Motor neuron (in vitro differentiated cells): ENCODE measurements around the gene SULT1C4. TPM values are rescaled to one million over a fixed set of nuclear protein-coding genes. Genes with fewer than 3 reads are reported as not detected.
A peak's percentile ranks its signal among the peaks of the same experiment; 100 is the strongest.

Experiments used
- ATAC-seq, 8 experiments: fragments of 200-7000 bp; cut with Tn5 transposase; replicated peaks in 6 of 8; 2 replicates each; pipeline ENCODE4 v1.8.0; 2021; ENCODE audit warnings: mild to moderate bottlenecking in 8 of 8, moderate library complexity in 8 of 8
- H3K27ac ChIP-seq, 2 donors: fragments of 250-450 bp; sonication (Bioruptor Pico); 2 replicates each; pipeline ENCODE4 v1.9.0; 2021; ENCODE audit warnings: antibody characterized with exemption in 2 of 2, mild to moderate bottlenecking in 2 of 2, moderate library complexity in 1 of 2
- H3K4me1 ChIP-seq, 2 donors: fragments of 250-450 bp; sonication (Bioruptor Pico); replicated peaks in 1 of 2; 2 replicates each; pipeline ENCODE4 v1.6.1; 2021; ENCODE audit warnings: antibody characterized with exemption in 2 of 2, mild to moderate bottlenecking in 2 of 2, moderate library complexity in 1 of 2
- H3K4me3 ChIP-seq, 5 donors: fragments of 250-450 bp; sonication (Bioruptor Pico); 2 replicates each; pipeline ENCODE4 v1.9.0; 2021; ENCODE audit warnings: antibody characterized with exemption in 5 of 5, mild to moderate bottlenecking in 5 of 5, moderate library complexity in 4 of 5
- WGBS, 10 experiments: fragments of 450-650 bp; shearing (Covaris generic); methylation state at CpG; one replicate each; pipeline ENCODE4 v1.0.0; 2022; 5-methylcytosine and 5-hydroxymethylcytosine counted together
- in situ Hi-C, 9 experiments: fragments of 400-800 bp; cut with MboI; loops; one replicate each; pipeline ENCODE4 v1.15.0; 2021; ENCODE audit warnings: low sequenced_read_pairs in 9 of 9, low pct_unique_long_range_greater_than_20kb in 2 of 9; ENCODE audit not compliant: unreplicated experiment in 9 of 9
- total RNA-seq, 8 experiments: library from RNA; unstranded; fragments of 300-600 nt; gene quantifications; 2 replicates each; pipeline versions ENCODE4 v1.2.3 to v1.2.4, GENCODE V29; 2022

SULT1C4 gene
- total RNA-seq, 8 experiments from 2014 or later = 0.20 to 26.9 (median 2.0) TPM

DNA sequence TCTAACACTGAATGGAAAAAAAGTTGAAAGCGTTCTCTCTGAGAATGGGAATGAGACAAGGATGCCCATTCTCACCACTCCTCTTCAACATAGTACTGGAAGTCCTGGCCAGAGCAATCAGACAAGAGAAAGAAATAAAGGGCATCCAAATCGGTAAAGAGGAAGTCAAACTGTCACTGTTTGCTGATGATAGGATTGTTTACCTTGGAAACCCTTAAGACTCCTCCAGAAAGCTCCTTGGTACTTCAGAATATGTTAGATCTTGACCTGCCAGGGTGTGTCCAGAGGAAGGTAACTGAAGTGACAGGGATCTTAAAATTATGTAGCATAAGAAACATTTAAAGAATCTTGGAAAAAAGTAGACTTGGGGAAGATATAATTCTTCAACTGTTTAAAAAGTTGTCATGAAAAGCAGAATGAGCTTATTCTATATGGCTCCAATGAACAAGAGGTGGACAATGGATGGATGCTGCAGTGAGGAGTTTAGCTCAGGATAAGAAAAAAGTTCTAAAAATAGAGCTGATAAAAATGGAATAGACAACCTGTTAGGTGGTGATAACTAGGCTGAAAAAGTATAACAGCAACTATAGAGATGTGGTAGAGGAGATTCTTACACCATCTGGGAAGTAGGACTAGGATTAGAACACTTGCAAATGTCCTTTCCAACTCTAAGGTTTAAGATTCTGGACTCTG lies 16.8 kb upstream of the SULT1C4 start:
- Histone ChIP-seq H3K4me3 (no peak overlapping the region), H3K4me1 (no peaks in the 10 kb centered on the region), H3K27ac (no peak overlapping the region)
- WGBS, 10 experiments = 0 to 100% (median 73%) methylated on average over 1 to 2 of the region's 2 CpGs; no CpG with 5 or more reads in 2 of the 10 experiments
- in situ Hi-C loops = loop anchor here in 2 of 9 experiments (25.0 kb wide), 1 partner anchor 226 kb away; no protein-coding TSS in a partner anchor
- ATAC-seq = no peak

- Histone ChIP-seq H3K4me3 (no peak overlapping the region), H3K27ac (no peak overlapping the region), H3K4me1 (no peaks in the 10 kb centered on the region)
- WGBS, 10 experiments = 33 to 100% (median 68%) methylated on average over 2 to 6 of the region's 6 CpGs
- ATAC-seq = no peak
- in situ Hi-C loops = loop anchor here in 2 of 9 experiments (25.0 kb wide), 1 partner anchor 224 kb away; no protein-coding TSS in a partner anchor
Observed at GRCh38 chr2:108363024-108363907, 14.5 kb upstream of the SULT1C4 start.

DNA sequence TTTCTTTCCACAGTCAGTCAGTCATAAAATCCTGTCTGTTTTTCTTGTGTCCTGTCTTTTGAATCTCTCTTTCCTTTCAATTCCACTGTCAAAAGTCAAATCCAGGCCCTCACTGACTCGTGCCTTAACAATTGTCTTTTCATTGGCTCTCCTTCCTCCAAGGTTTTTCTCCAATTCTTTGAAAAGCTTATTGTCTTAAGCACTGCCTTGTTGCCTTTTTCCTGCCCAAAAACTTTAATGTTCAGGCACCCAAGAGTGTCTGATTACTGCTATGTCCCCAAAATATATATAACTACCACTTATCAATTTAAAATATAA lies 13.9 kb upstream of the SULT1C4 start:
- H3K27ac ChIP-seq = no peak overlapping the region
- 0 to 100% (median 57%) methylated on average over 1 of the region's 1 CpG for WGBS, 10 experiments

DNA sequence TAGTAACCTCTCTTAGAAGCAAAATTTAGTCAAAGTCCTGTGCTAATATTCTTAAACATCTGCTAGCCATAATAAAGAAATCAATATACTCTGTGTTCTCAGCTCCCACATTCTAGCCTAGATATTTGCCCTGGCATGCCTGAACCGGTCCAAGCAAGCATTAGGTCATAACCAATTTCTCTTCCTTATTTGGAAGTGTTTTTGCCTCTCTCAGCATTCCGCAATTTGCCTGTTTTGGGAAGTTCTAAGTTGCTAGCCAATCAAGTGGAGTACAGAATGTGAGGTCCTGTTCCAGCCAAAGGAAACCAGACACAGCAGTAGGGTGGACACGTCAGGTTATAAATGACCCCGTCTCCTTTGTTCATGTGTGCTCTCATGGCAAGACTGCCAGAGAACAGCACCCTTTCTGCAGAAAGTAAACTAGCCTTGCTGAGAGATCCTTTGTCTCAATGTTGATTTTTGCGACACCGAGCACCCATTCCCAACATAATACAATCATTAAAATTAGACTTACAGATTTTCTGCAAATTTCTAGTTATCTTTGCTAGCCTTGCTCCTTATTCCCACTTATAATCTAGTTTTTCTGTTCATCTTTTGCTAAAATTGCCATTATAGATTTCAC lies 13.0 kb upstream of the SULT1C4 start:
- WGBS, 10 experiments = 53 to 92% (median 84%) methylated on average over 3 to 6 of the region's 6 CpGs
- ATAC-seq = peak in 4 of 8 experiments; percentile 8 to 22 (median 14)
- Histone ChIP-seq H3K4me1 (no peaks in the 10 kb centered on the region), H3K27ac (no peak overlapping the region), H3K4me3 (no peak overlapping the region)
- in situ Hi-C loops = loop anchor here in 2 of 9 experiments (25.0 kb wide), 1 partner anchor 223 kb away; no protein-coding TSS in a partner anchor

More for the DNA sequence above, 13.9 kb upstream of the SULT1C4 start:
- Histone ChIP-seq H3K4me1 (no peaks in the 10 kb centered on the region), H3K4me3 (no peak overlapping the region)
- in situ Hi-C loops = loop anchor here in 2 of 9 experiments (25.0 kb wide), 1 partner anchor 223 kb away; no protein-coding TSS in a partner anchor
- ATAC-seq = no peak

GRCh38 chr2:108365656-108366055 lies 12.1 kb upstream of the SULT1C4 start:
- no peak for ATAC-seq
- no peaks in the 10 kb centered on the region for H3K4me1 ChIP-seq
- H3K4me3 ChIP-seq = no peak overlapping the region
- in situ Hi-C loops = loop anchor here in 2 of 9 experiments (25.0 kb wide), 1 partner anchor 222 kb away; no protein-coding TSS in a partner anchor
- 74 to 100% (median 99%) methylated on average over 1 to 3 of the region's 3 CpGs; no CpG with 5 or more reads in 2 of the 10 experiments for WGBS, 10 experiments
- H3K27ac ChIP-seq = no peak overlapping the region

DNA sequence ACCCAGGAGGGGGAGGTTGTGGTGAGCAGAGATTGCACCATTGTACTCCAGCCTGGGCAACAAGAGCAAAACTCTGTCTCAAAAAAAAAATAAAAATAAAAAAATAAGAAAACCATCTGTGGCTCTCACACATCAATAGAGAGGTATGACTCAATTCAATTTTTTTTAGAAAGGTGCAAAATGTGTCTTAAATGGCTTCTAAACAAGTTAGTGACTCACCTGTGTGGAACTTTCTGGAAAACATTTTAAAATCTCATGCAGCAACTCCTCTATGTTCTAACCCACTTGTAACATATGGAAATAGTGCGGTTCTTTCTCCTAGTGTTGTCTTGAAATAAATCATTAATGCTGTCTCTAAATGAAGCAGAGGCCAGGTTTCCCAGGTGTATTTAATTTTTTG lies 10.7 kb upstream of the SULT1C4 start:
- Histone ChIP-seq H3K4me3 (no peak overlapping the region), H3K27ac (no peak overlapping the region), H3K4me1 (no peaks in the 10 kb centered on the region)
- ATAC-seq = no peak
- WGBS, 10 experiments = 0 to 100% (median 100%) methylated on average over 1 of the region's 1 CpG; no CpG with 5 or more reads in 3 of the 10 experiments
- in situ Hi-C loops = loop anchor here in 2 of 9 experiments (25.0 kb wide), 1 partner anchor 220 kb away; no protein-coding TSS in a partner anchor

DNA sequence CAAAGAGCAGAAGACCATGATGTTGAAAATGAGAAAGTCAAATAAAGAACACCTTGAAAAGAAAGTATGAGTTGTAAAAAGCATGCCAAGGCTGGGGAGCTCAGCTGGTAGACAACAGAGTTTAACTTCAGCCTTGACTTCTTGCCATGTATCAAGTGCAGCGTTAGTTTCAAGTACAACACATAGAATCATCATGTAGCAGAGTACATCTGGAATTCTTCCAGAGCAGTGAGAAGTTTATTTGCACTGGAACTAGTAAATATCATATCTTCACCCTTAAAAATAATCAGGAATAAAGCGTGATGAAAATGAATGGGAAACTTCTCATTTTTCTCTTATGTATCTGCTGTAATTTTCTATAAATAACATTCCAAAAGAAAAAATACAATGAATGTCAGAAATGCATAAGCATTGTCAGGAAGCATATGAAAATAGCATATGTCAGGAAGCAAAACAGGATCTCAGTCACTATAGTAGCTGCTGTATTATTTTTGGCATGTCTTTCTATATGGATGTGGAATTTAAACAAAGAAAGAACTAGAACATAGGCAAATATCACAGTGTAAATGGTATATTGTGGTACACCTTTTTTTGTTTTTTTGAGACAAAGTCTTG lies 10.1 kb upstream of the SULT1C4 start:
- ATAC-seq = no peak
- H3K27ac ChIP-seq = no peak overlapping the region
- 20 to 100% (median 62%) methylated on average over 1 to 2 of the region's 2 CpGs for WGBS, 10 experiments
- no peaks in the 10 kb centered on the region for H3K4me1 ChIP-seq
- H3K4me3 ChIP-seq = no peak overlapping the region
- in situ Hi-C loops = loop anchor here in 2 of 9 experiments (25.0 kb wide), 1 partner anchor 220 kb away; no protein-coding TSS in a partner anchor

- no peak overlapping the region for H3K27ac ChIP-seq
- 0 to 100% (median 89%) methylated on average over 1 to 2 of the region's 2 CpGs; no CpG with 5 or more reads in 4 of the 10 experiments for WGBS, 10 experiments
- H3K4me1 ChIP-seq = no peaks in the 10 kb centered on the region
- in situ Hi-C loops = loop anchor here in 2 of 9 experiments (25.0 kb wide), 1 partner anchor 218 kb away; no protein-coding TSS in a partner anchor
- no peak for ATAC-seq
- H3K4me3 ChIP-seq = no peak overlapping the region
Observed at GRCh38 chr2:108369153-108369552, 8.6 kb upstream of the SULT1C4 start.

GRCh38 chr2:108370080-108370479 lies 7.7 kb upstream of the SULT1C4 start:
- in situ Hi-C loops = loop anchor here in 2 of 9 experiments (25.0 kb wide), 1 partner anchor 217 kb away; no protein-coding TSS in a partner anchor
- WGBS, 10 experiments = 18 to 100% (median 67%) methylated on average over 1 to 2 of the region's 2 CpGs; no CpG with 5 or more reads in 3 of the 10 experiments
- ATAC-seq = peak in 7 of 8 experiments; percentile 27 to 83 (median 60)
- H3K4me1 ChIP-seq = no peaks in the 10 kb centered on the region
- H3K4me3 ChIP-seq = no peak overlapping the region
- no peak overlapping the region for H3K27ac ChIP-seq

DNA sequence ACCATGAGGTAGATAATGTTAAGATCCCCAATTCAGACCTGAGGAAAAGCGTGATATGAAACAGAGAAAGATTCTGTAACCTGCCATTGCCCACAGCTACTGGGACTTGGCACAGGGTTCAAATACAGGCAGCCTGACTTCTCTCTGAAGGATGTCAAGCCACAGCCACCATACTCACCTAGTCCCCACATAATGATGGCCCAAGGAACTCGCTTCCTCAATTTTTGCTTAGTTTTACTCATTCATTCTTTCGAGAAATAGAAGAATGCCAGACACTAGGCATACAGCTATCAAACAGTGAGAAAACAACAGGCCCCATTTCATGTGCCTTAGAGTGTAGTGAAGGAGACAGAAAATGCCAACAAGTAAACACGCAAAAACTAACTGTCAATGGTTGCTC lies 980 bp upstream of the SULT1C4 start:
- Histone ChIP-seq H3K4me3 (no peak overlapping the region), H3K4me1 (peaks cover 0 to 3% of the 10 kb centered on the region in 2 donors), H3K27ac (no peak overlapping the region)
- WGBS, 10 experiments = 48 to 100% (median 93%) methylated on average over 1 to 4 of the region's 4 CpGs
- no peak for ATAC-seq
- in situ Hi-C loops = no loop called here

DNA sequence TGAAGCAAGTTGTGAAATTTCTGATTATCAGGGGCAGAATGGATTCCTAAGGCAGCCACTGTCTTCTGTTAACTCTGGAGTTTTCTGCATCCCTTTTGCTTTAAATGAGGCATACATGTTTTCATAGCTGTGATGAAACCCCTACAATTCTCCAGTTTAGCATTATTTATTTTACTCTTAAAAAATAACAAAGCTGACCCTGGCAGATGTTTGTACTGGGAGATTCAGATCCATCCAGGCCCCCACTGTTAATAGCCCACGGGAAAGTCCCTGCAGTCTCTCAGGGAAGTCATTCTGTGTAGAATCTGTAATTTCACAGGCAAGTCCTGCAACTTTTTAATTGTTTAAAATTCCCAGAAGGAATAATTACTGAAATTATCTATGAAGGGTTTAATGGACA lies 353 bp upstream of the SULT1C4 start:
- Histone ChIP-seq H3K27ac (no peak overlapping the region), H3K4me3 (peak overlapping the region in 2 of 5 donors; percentile 22 to 26), H3K4me1 (peaks cover 0 to 3% of the 10 kb centered on the region in 2 donors)
- WGBS, 10 experiments = 0 to 50% (median 29%) methylated on average over 1 of the region's 1 CpG; no CpG with 5 or more reads in 1 of the 10 experiments
- in situ Hi-C loops = no loop called here
- peak in 6 of 8 experiments; percentile 30 to 55 (median 44) for ATAC-seq

- no peak overlapping the region for H3K4me3 ChIP-seq
- ATAC-seq = no peak
Observed at GRCh38 chr2:108378851-108379250, 1.1 kb downstream of the SULT1C4 start.

More at GRCh38 chr2:108378851-108379250, 1.1 kb downstream of the SULT1C4 start:
- in situ Hi-C loops = no loop called here
- peaks cover 0 to 3% of the 10 kb centered on the region in 2 donors for H3K4me1 ChIP-seq
- H3K27ac ChIP-seq = no peak overlapping the region
- 22 to 100% (median 92%) methylated on average over 1 to 2 of the region's 2 CpGs; no CpG with 5 or more reads in 3 of the 10 experiments for WGBS, 10 experiments
